Adrenal gland (tissue), 12 donors: ENCODE data around the gene ST3GAL3. TPM values are rescaled to one million over a fixed set of nuclear protein-coding genes. Genes with fewer than 3 reads are reported as not detected.

ENCODE experiments used
- DNase-seq, 7 donors: peaks; one replicate each; pipeline ENCODE4 v3.0.0-alpha.2; 2019 to 2020
- H3K27ac ChIP-seq, 5 donors: fragments of 200-600 bp; sonication (generic) in 4 of 5; 1 replicate in 3 of 5; 2 replicates in 2 of 5; pipeline versions ENCODE4 v1.5.1 to v1.8.0; 2016 to 2020; ENCODE audit warnings: mild to moderate bottlenecking in 1 of 5
- H3K27me3 ChIP-seq: fragments of 200-600 bp; 2 replicates; pipeline ENCODE4 v1.8.0; 2021
- H3K36me3 ChIP-seq, 2 donors: fragments of 200-600 bp; replicated peaks in 1 of 2; 1 replicate in 1 of 2; 2 replicates in 1 of 2; pipeline versions ENCODE4 v1.5.1 to v1.8.0; 2018 to 2022
- H3K4me1 ChIP-seq, 2 donors: fragments of 200-600 bp; replicated peaks in 1 of 2; 1 replicate in 1 of 2; 2 replicates in 1 of 2; pipeline versions ENCODE4 v1.5.1 to v1.8.0; 2018 to 2021
- H3K4me3 ChIP-seq, 4 donors: fragments of 200-600 bp; sonication (generic) in 3 of 4; one replicate each; pipeline ENCODE4 v1.5.1; 2016 to 2018
- H3K9me3 ChIP-seq, 3 donors: fragments of 200-600 bp; sonication (generic) in 1 of 3; replicated peaks in 1 of 3; 1 replicate in 2 of 3; 2 replicates in 1 of 3; pipeline versions ENCODE4 v1.5.1 to v1.8.0; 2016 to 2021
- POLR2A ChIP-seq, 2 donors: fragments of 450-650 bp; IDR thresholded peaks; one replicate each; pipeline ENCODE4 v1.6.1; 2017; ENCODE audit warnings: antibody characterized with exemption in 2 of 2, mild to moderate bottlenecking in 2 of 2, moderate library complexity in 1 of 2
- WGBS, 4 donors: extraction: QIAGEN DNeasy Blood & Tissue Kit in 2 of 4; methylation state at CpG; one replicate each; pipeline versions ENCODE4 v1.1.5 to v1.1.7; 2013 to 2017; 5-methylcytosine and 5-hydroxymethylcytosine counted together
- intact Hi-C, 2 donors: fragments of 100-400 bp; cut with DNase I; formaldehyde crosslinking; loops; one replicate each; pipeline versions ENCODE4 v1.14.1 to v1.15.0; 2022 to 2023
- polyA plus RNA-seq, 3 donors: library from polyadenylated mRNA; stranded (reverse); fragments of 200-250 nt in 2 of 3; fragments of 350-450 nt in 1 of 3; fragmentation: Illumina TruSeq in 1 of 3; extraction: RNeasy Lipid Tissue Mini Kit (QIAGEN cat#74804) in 1 of 3; gene quantifications; one replicate each; pipeline ENCODE4 v1.2.3, GENCODE V29; 2013 to 2014
- total RNA-seq, 9 donors: library from RNA; depleted of rRNA in 4 of 9; stranded (reverse); fragments of >200 nt in 4 of 9; fragments of 120-200 nt in 1 of 9; fragmentation: NEBNext Ultra II Directional in 1 of 9; extraction: Animal tissue kit (Norgen Biotek cat#: 25700) in 1 of 9; gene quantifications; one replicate each; pipeline versions ENCODE4 v1.1.0 to v1.2.4, GENCODE V29; 2013 to 2023
- TF ChIP-seq, protein P1 (sequence below), 6 experiments: fragments of 450-650 bp in 4 of 6; fragments of 200-600 bp in 2 of 6; sonication (generic) in 1 of 6; IDR thresholded peaks; 1 replicate in 5 of 6; 2 replicates in 1 of 6; pipeline versions ENCODE4 v1.5.1 to v1.8.0; 2016 to 2021; ENCODE audit warnings: antibody characterized with exemption in 6 of 6, mild to moderate bottlenecking in 2 of 6, moderate library complexity in 1 of 6
- donor health status: healthy with polysubstance abuse.
- donor health status: Bipolar disorder and iron deficiency.
- donor health status: DM: yes; HTN: yes; CAD: no.
- donor health status: DM: no; HTN: no; CAD: no.
- donor health status: DM: no; HTN: no; CAD: no.
- donor health status: DM: yes; HTN: yes; CAD: no.

ST3GAL3 gene
- total and polyA plus RNA-seq, 12 donors = 15.6 to 47.5 (median 27.7) TPM

DNA sequence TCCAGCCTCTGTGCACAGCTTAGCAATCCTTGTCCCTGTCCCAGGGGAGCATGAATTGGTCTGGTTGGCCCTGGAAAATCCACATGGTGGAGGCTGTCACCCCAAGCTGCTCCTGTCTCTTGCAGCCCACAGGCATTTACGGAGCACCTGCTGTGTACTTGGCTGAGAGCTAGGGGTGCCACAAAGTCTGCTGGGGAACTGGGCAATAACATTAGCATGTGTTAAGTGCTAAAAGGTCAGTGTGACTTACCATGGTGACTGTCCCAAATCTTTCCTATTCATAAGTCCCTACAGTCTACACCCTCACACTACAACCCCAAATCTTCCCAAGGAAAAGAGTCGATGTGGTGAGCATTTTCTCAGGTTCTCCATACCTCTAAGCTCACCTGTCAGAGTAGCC, 172.7 kb downstream of the ST3GAL3 start:
- H3K4me1 ChIP-seq = no peaks in the 10 kb centered on the region
- TF ChIP-seq POLR2A (IDR thresholded peaks at IDR 0.05) = no peak
- TF ChIP-seq, protein P1, sequence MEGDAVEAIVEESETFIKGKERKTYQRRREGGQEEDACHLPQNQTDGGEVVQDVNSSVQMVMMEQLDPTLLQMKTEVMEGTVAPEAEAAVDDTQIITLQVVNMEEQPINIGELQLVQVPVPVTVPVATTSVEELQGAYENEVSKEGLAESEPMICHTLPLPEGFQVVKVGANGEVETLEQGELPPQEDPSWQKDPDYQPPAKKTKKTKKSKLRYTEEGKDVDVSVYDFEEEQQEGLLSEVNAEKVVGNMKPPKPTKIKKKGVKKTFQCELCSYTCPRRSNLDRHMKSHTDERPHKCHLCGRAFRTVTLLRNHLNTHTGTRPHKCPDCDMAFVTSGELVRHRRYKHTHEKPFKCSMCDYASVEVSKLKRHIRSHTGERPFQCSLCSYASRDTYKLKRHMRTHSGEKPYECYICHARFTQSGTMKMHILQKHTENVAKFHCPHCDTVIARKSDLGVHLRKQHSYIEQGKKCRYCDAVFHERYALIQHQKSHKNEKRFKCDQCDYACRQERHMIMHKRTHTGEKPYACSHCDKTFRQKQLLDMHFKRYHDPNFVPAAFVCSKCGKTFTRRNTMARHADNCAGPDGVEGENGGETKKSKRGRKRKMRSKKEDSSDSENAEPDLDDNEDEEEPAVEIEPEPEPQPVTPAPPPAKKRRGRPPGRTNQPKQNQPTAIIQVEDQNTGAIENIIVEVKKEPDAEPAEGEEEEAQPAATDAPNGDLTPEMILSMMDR (IDR thresholded peaks at IDR 0.05) = no peak
- H3K9me3 ChIP-seq = no peaks in the 10 kb centered on the region
- WGBS, 4 donors = 97 to 100% (median 99%) methylated on average over 1 to 2 of the region's 2 CpGs
- H3K27ac ChIP-seq = no peak overlapping the region
- no peaks in the 10 kb centered on the region for H3K36me3 ChIP-seq
- H3K27me3 ChIP-seq = no peaks in the 10 kb centered on the region
- intact Hi-C loops = no loop called here
- DNase-seq = no peak
- H3K4me3 ChIP-seq = no peak overlapping the region

DNA sequence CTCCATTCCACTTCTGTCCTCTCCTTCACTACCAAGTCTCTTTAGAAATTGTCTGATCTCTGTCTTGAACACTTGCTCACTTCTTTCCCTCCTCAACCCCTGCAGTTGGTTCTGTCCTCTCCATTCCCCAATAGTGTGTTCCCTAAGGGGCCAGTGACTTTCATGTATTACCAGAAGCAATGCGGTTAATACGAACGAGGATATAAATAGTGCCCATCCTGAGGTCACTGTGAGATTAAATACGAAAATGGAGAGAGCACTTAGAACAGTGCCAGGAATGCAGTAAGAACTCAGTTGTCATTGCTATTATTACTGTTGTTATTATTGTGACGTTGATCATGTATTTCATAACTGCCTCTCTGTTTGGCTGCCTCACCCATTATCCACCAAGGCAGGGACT, 173.3 kb downstream of the ST3GAL3 start:
- Histone ChIP-seq H3K9me3 (no peaks in the 10 kb centered on the region), H3K4me1 (no peaks in the 10 kb centered on the region), H3K36me3 (no peaks in the 10 kb centered on the region), H3K4me3 (no peak overlapping the region), H3K27ac (no peak overlapping the region), H3K27me3 (no peaks in the 10 kb centered on the region)
- WGBS, 4 donors = 81 to 95% (median 86%) methylated on average over 5 of the region's 5 CpGs
- no peak for TF ChIP-seq POLR2A (IDR thresholded peaks at IDR 0.05)
- TF ChIP-seq, protein P1 (IDR thresholded peaks at IDR 0.05) = no peak
- DNase-seq = no peak
- intact Hi-C loops = no loop called here

DNA sequence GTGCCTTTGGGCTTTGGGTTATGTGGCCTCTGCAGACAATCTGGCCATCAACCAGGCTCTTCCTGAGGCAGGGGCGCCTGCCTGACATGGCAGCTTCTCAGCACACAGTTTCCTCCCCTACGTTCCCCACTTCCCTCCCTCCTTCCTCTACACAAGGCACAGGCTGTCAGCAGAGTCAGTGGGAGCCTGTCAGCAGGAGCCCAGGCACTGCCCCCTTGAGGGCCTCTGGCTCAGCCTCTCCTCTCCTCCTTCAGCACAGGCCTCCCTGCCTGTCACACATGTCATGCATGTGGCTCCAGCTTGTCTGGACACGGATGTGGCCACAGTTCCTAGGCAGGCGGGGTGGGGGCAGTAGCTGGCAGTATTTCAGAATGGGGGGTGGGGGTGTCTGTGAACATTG, 174.1 kb downstream of the ST3GAL3 start:
- Histone ChIP-seq H3K4me1 (no peaks in the 10 kb centered on the region), H3K4me3 (no peak overlapping the region), H3K9me3 (no peaks in the 10 kb centered on the region), H3K27ac (no peak overlapping the region), H3K27me3 (no peaks in the 10 kb centered on the region), H3K36me3 (no peaks in the 10 kb centered on the region)
- no peak for DNase-seq
- TF ChIP-seq, protein P1 (IDR thresholded peaks at IDR 0.05) = no peak
- TF ChIP-seq POLR2A (IDR thresholded peaks at IDR 0.05) = no peak
- 72 to 87% (median 81%) methylated on average over 2 to 4 of the region's 4 CpGs for WGBS, 4 donors
- intact Hi-C loops = no loop called here

DNA sequence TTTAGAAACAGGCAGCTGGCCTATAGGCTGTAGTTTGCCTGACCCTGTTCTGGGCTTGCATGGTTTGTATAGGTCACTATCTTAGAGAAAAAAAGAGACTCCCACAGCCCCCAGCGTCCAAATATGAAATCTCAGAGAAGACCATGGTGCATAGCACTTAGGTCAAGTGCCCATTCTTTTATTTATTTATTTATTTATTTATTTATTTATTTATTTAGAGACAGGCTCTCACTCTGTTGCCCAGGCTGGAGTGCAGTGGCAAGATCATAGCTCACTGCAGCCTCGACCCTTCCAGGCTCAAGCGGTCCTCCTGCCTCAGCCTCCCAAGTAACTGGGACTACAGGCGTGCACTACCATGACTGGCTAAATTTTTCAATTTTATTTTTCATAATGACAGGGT, 175.4 kb downstream of the ST3GAL3 start:
- no peak for DNase-seq
- H3K4me3 ChIP-seq = no peak overlapping the region
- H3K36me3 ChIP-seq = no peaks in the 10 kb centered on the region
- no peaks in the 10 kb centered on the region for H3K9me3 ChIP-seq
- WGBS, 4 donors = 96 to 97% (median 96%) methylated on average over 4 of the region's 4 CpGs
- no peak overlapping the region for H3K27ac ChIP-seq
- H3K27me3 ChIP-seq = no peaks in the 10 kb centered on the region
- intact Hi-C loops = no loop called here
- no peaks in the 10 kb centered on the region for H3K4me1 ChIP-seq
- TF ChIP-seq POLR2A (IDR thresholded peaks at IDR 0.05) = no peak
- TF ChIP-seq, protein P1 (IDR thresholded peaks at IDR 0.05) = no peak
